Liver (tissue), 9 donors: ENCODE measurements around the gene PPP2R2C. TPM values are rescaled to one million over a fixed set of nuclear protein-coding genes. Genes with fewer than 3 reads are reported as not detected.

Experiments used
- DNase-seq: peaks from one replicate; pipeline ENCODE4 v3.0.0-alpha.2; 2017; ENCODE audit warnings: low spot score
- H3K27ac ChIP-seq, 2 donors: one replicate each; pipeline ENCODE4 v1.7.0; 2013; ENCODE audit warnings: inconsistent platforms in 2 of 2, low read length in 2 of 2, control low read depth in 1 of 2, low read depth in 1 of 2, mild to moderate bottlenecking in 1 of 2
- H3K27me3 ChIP-seq, 4 donors: one replicate each; pipeline versions ENCODE4 v1.6.1 to v1.7.0; 2013; ENCODE audit warnings: low read length in 3 of 4, inconsistent platforms in 1 of 4, mild to moderate bottlenecking in 1 of 4, moderate library complexity in 1 of 4; ENCODE audit not compliant: control insufficient read depth in 4 of 4, insufficient read depth in 4 of 4
- H3K36me3 ChIP-seq, 4 donors: one replicate each; pipeline versions ENCODE4 v1.6.1 to v1.7.0; 2013; ENCODE audit warnings: low read length in 3 of 4, mild to moderate bottlenecking in 3 of 4, low read depth in 1 of 4, moderate library complexity in 1 of 4; ENCODE audit not compliant: control insufficient read depth in 4 of 4, insufficient read depth in 3 of 4
- H3K4me1 ChIP-seq, 4 donors: one replicate each; pipeline versions ENCODE4 v1.6.1 to v1.7.0; 2013; ENCODE audit warnings: low read length in 3 of 4, mild to moderate bottlenecking in 3 of 4, moderate library complexity in 1 of 4; ENCODE audit not compliant: control insufficient read depth in 4 of 4, insufficient read depth in 4 of 4
- H3K4me3 ChIP-seq, 3 donors: one replicate each; pipeline versions ENCODE4 v1.6.1 to v1.7.0; 2013; ENCODE audit warnings: low read length in 3 of 3, control low read depth in 1 of 3, low read depth in 1 of 3, mild to moderate bottlenecking in 1 of 3
- H3K9ac ChIP-seq, 2 donors: one replicate each; pipeline ENCODE4 v1.7.0; 2013; ENCODE audit warnings: low read length in 2 of 2, mild to moderate bottlenecking in 2 of 2, moderate library complexity in 2 of 2, control low read depth in 1 of 2, low read depth in 1 of 2
- H3K9me3 ChIP-seq, 4 donors: one replicate each; pipeline versions ENCODE4 v1.6.1 to v1.7.0; 2013; ENCODE audit warnings: low read length in 3 of 4; ENCODE audit not compliant: control insufficient read depth in 4 of 4
- ATF3 ChIP-seq: IDR thresholded peaks from 2 replicates; pipeline ENCODE4 v1.6.1; 2016; ENCODE audit warnings: antibody characterized with exemption
- EGR1 ChIP-seq, 2 donors: IDR thresholded peaks; 2 replicates each; pipeline ENCODE4 v1.6.1; 2016 to 2018; ENCODE audit warnings: antibody characterized with exemption in 2 of 2, low read depth in 2 of 2
- FOXA1 ChIP-seq: IDR thresholded peaks from 2 replicates; pipeline ENCODE4 v1.6.1; 2016; ENCODE audit warnings: antibody characterized with exemption
- FOXA2 ChIP-seq: IDR thresholded peaks from 2 replicates; pipeline ENCODE4 v1.6.1; 2016; ENCODE audit warnings: antibody characterized with exemption
- GABPA ChIP-seq, 2 donors: IDR thresholded peaks in 1 of 2; conservative IDR thresholded peaks in 1 of 2; 2 replicates each; pipeline ENCODE4 v1.6.1; 2016; ENCODE audit warnings: antibody characterized with exemption in 2 of 2, mild to moderate bottlenecking in 1 of 2, moderate library complexity in 1 of 2
- HNF4A ChIP-seq, 2 donors: conservative IDR thresholded peaks; 2 replicates each; pipeline ENCODE4 v1.6.1; 2016; ENCODE audit warnings: antibody characterized with exemption in 2 of 2, mild to moderate bottlenecking in 2 of 2
- HNF4G ChIP-seq: IDR thresholded peaks from 2 replicates; pipeline ENCODE4 v1.6.1; 2016; ENCODE audit warnings: antibody characterized with exemption
- JUND ChIP-seq, 2 donors: IDR thresholded peaks; 2 replicates each; pipeline ENCODE4 v1.6.1; 2016; ENCODE audit warnings: antibody characterized with exemption in 2 of 2
- NR2F2 ChIP-seq: IDR thresholded peaks from 2 replicates; pipeline ENCODE4 v1.6.1; 2016; ENCODE audit warnings: antibody characterized with exemption
- RAD21 ChIP-seq, 2 donors: IDR thresholded peaks; 2 replicates each; pipeline ENCODE4 v1.6.1; 2016; ENCODE audit warnings: antibody characterized with exemption in 2 of 2, mild to moderate bottlenecking in 2 of 2
- REST ChIP-seq: IDR thresholded peaks from 2 replicates; pipeline ENCODE4 v1.6.1; 2016; ENCODE audit warnings: antibody characterized with exemption, mild to moderate bottlenecking
- RXRA ChIP-seq, 2 donors: IDR thresholded peaks; 2 replicates each; pipeline ENCODE4 v1.6.1; 2017 to 2018; ENCODE audit warnings: antibody characterized with exemption in 2 of 2, mild to moderate bottlenecking in 1 of 2
- SP1 ChIP-seq: IDR thresholded peaks from 2 replicates; pipeline ENCODE4 v1.6.1; 2018; ENCODE audit warnings: antibody characterized with exemption, mild to moderate bottlenecking
- TAF1 ChIP-seq: conservative IDR thresholded peaks from 2 replicates; pipeline ENCODE4 v1.6.1; 2016; ENCODE audit warnings: antibody characterized with exemption, mild to moderate bottlenecking
- YY1 ChIP-seq: IDR thresholded peaks from 2 replicates; pipeline ENCODE4 v1.6.1; 2016; ENCODE audit warnings: antibody characterized with exemption, mild to moderate bottlenecking
- ZBTB33 ChIP-seq: IDR thresholded peaks from 2 replicates; pipeline ENCODE4 v1.6.1; 2016; ENCODE audit warnings: antibody characterized with exemption
- WGBS: extraction: QIAGEN DNeasy Blood & Tissue Kit; methylation state at CpG from one replicate; pipeline ENCODE4 v1.1.7; 2013; 5-methylcytosine and 5-hydroxymethylcytosine counted together
- polyA plus RNA-seq, 2 donors: library from polyadenylated mRNA; stranded (reverse) in 1 of 2; unstranded in 1 of 2; fragments of 200-250 nt in 1 of 2; fragments of >200 nt in 1 of 2; fragmentation: Nextera tagmentation in 1 of 2; extraction: Ambion mirVana in 1 of 2; gene quantifications; one replicate each; pipeline versions ENCODE4 v1.2.1 to v1.2.3, GENCODE V29; 2013 to 2015
- total RNA-seq, 2 donors: library from RNA; depleted of rRNA; stranded (reverse); fragments of >200 nt; gene quantifications; one replicate each; pipeline ENCODE4 v1.2.3, GENCODE V29; 2014
- TF ChIP-seq, protein P1 (sequence below): fragments of 150-350 bp; IDR thresholded peaks from 2 replicates; pipeline ENCODE4 v1.5.1; 2017; ENCODE audit warnings: improper control_type of control experiment, low read depth, low read length; ENCODE audit not compliant: missing input control
- TF ChIP-seq, protein P2 (sequence below): IDR thresholded peaks from 2 replicates; pipeline ENCODE4 v1.6.1; 2016; ENCODE audit warnings: antibody characterized with exemption
- donor health status: healthy.
- donor health status: healthy.
- donor health status: healthy.
- donor health status: healthy.
- donor health status: healthy.

The PPP2R2C gene
- total and polyA plus RNA-seq, 4 donors, result under 0.01 to 0.01 TPM; not detected in 2

DNA sequence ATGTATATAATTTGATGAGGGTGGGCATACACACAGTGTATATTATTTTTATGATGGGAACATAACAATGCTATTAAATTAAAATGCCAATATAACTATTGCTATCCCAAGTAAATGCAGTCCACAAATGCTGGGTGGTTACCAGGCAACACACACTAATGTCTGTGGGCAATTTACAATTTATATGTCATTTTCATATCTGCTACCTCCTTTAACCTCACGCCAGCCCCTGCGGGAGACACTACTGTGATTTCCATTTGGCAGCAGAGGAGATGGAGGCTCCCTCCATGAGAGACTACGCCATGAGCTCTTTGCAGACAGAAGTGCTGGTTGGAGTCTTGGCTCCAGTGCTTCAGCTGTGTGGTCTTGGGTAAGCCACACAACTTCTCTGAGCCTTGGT, 87.9 kb downstream of the PPP2R2C start:
- Histone ChIP-seq H3K4me3 (no peak overlapping the region), H3K27ac (no peak overlapping the region), H3K9me3 (no peaks in the 10 kb centered on the region), H3K27me3 (peaks cover 0 to 3% (median 2%) of the 10 kb centered on the region in 4 donors), H3K9ac (no peak overlapping the region), H3K4me1 (no peaks in the 10 kb centered on the region), H3K36me3 (no peaks in the 10 kb centered on the region)
- 84% methylated on average over 3 of the region's 3 CpGs for WGBS
- TF ChIP-seq JUND (IDR thresholded peaks at IDR 0.05) (no peak), TAF1 (no peak), FOXA1 (no peak), ATF3 (no peak), EGR1 (IDR thresholded peaks at IDR 0.05; ENCODE audit: low read depth in 2 of 2) (no peak), REST (no peak), RAD21 (IDR thresholded peaks at IDR 0.05) (no peak), SP1 (no peak), ZBTB33 (no peak), GABPA (IDR thresholded peaks at IDR 0.05 in 1 of 2, conservative IDR thresholded peaks at IDR 0.05 in 1 of 2) (no peak), YY1 (no peak), HNF4G (no peak), RXRA (IDR thresholded peaks at IDR 0.05) (no peak), FOXA2 (no peak), NR2F2 (no peak), HNF4A (conservative IDR thresholded peaks at IDR 0.05) (no peak)
- TF ChIP-seq, protein P1, sequence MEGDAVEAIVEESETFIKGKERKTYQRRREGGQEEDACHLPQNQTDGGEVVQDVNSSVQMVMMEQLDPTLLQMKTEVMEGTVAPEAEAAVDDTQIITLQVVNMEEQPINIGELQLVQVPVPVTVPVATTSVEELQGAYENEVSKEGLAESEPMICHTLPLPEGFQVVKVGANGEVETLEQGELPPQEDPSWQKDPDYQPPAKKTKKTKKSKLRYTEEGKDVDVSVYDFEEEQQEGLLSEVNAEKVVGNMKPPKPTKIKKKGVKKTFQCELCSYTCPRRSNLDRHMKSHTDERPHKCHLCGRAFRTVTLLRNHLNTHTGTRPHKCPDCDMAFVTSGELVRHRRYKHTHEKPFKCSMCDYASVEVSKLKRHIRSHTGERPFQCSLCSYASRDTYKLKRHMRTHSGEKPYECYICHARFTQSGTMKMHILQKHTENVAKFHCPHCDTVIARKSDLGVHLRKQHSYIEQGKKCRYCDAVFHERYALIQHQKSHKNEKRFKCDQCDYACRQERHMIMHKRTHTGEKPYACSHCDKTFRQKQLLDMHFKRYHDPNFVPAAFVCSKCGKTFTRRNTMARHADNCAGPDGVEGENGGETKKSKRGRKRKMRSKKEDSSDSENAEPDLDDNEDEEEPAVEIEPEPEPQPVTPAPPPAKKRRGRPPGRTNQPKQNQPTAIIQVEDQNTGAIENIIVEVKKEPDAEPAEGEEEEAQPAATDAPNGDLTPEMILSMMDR, result no peak
- TF ChIP-seq, protein P2, sequence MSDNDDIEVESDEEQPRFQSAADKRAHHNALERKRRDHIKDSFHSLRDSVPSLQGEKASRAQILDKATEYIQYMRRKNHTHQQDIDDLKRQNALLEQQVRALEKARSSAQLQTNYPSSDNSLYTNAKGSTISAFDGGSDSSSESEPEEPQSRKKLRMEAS, result no peak
- no peak for DNase-seq
